T-helper 1 cell treated with Interleukin-12 subunit alpha and Interleukin-12 subunit beta and Interleukin-4 antibody, amounts not matched to agents 30 μg/mL and 1 μg/mL, for 36 hours (primary cell): ENCODE results near the gene SMKR1.

Experiments
- H3K27ac Mint-ChIP-seq: one replicate; pipeline ENCODE4 v1.8.0; 2021; ENCODE audit warnings: mild to moderate bottlenecking, mixed read lengths
- H3K27me3 Mint-ChIP-seq: one replicate; pipeline ENCODE4 v1.8.0; 2021; ENCODE audit warnings: low read depth, mixed read lengths
- H3K36me3 Mint-ChIP-seq: one replicate; pipeline ENCODE4 v1.8.0; 2021; ENCODE audit warnings: low read depth, mixed read lengths
- H3K4me1 Mint-ChIP-seq: one replicate; pipeline ENCODE4 v1.8.0; 2021; ENCODE audit warnings: low read depth, mixed read lengths
- H3K4me3 Mint-ChIP-seq: one replicate; pipeline ENCODE4 v1.8.0; 2021; ENCODE audit warnings: mild to moderate bottlenecking, moderate library complexity, mixed read lengths
- H3K9me3 Mint-ChIP-seq: one replicate; pipeline ENCODE4 v1.8.0; 2021; ENCODE audit warnings: mixed read lengths

SMKR1 gene

GRCh38 chr7:129501760-129502707 lies at the start of gene SMKR1:
TSS of gene SMKR1 (plus strand) at chr7:129502531. CDS start at chr7:129502825, 294 bp downstream.
- H3K36me3 Mint-ChIP-seq, result no peaks in the 10 kb centered on the region
- peak within 1 kb of the TSS; percentile 62 for H3K27ac Mint-ChIP-seq
- peaks cover 13% of the 10 kb centered on the region for H3K4me1 Mint-ChIP-seq
- peak within 1 kb of the TSS; percentile 81 for H3K4me3 Mint-ChIP-seq
- H3K27me3 Mint-ChIP-seq, result peaks cover 12% of the 10 kb centered on the region
- no peaks in the 10 kb centered on the region for H3K9me3 Mint-ChIP-seq

- H3K36me3 Mint-ChIP-seq, result peaks cover 53% of the 10 kb centered on the region
Measured at GRCh38 chr7:129452589-129453231, 49.6 kb upstream of the SMKR1 start.

GRCh38 chr7:129453510-129454248 lies 48.7 kb upstream of the SMKR1 start:
- Mint-ChIP-seq H3K4me3 (no peak overlapping the region), H3K27ac (peak overlapping the region; percentile 4), H3K9me3 (peaks cover 6% of the 10 kb centered on the region), H3K4me1 (peaks cover 5% of the 10 kb centered on the region), H3K27me3 (no peaks in the 10 kb centered on the region), H3K36me3 (peaks cover 47% of the 10 kb centered on the region)

More at GRCh38 chr7:129452589-129453231, 49.6 kb upstream of the SMKR1 start:
- Mint-ChIP-seq H3K27me3 (no peaks in the 10 kb centered on the region), H3K4me3 (no peak overlapping the region), H3K9me3 (peaks cover 7% of the 10 kb centered on the region), H3K4me1 (peaks cover 5% of the 10 kb centered on the region), H3K27ac (no peak overlapping the region)

GRCh38 chr7:129454249-129454551 lies 48.1 kb upstream of the SMKR1 start:
- Mint-ChIP-seq H3K27me3 (no peaks in the 10 kb centered on the region), H3K36me3 (peaks cover 45% of the 10 kb centered on the region), H3K4me1 (peaks cover 4% of the 10 kb centered on the region), H3K27ac (no peak overlapping the region), H3K9me3 (peaks cover under 1% of the 10 kb centered on the region), H3K4me3 (no peak overlapping the region)

- peaks cover under 1% of the 10 kb centered on the region for H3K4me1 Mint-ChIP-seq
- H3K36me3 Mint-ChIP-seq, result peaks cover 29% of the 10 kb centered on the region
- H3K9me3 Mint-ChIP-seq, result no peaks in the 10 kb centered on the region
- H3K27ac Mint-ChIP-seq, result no peak overlapping the region
- H3K27me3 Mint-ChIP-seq, result no peaks in the 10 kb centered on the region
- no peak overlapping the region for H3K4me3 Mint-ChIP-seq
Measured at GRCh38 chr7:129456421-129456820, 45.9 kb upstream of the SMKR1 start.

- peaks cover 22% of the 10 kb centered on the region for H3K36me3 Mint-ChIP-seq
- H3K27ac Mint-ChIP-seq, result no peak overlapping the region
- no peak overlapping the region for H3K4me3 Mint-ChIP-seq
- H3K27me3 Mint-ChIP-seq, result no peaks in the 10 kb centered on the region
- H3K4me1 Mint-ChIP-seq, result no peaks in the 10 kb centered on the region
- H3K9me3 Mint-ChIP-seq, result no peaks in the 10 kb centered on the region
Measured at GRCh38 chr7:129457101-129457500, 45.2 kb upstream of the SMKR1 start.

GRCh38 chr7:129458171-129458570 lies 44.2 kb upstream of the SMKR1 start:
- no peak overlapping the region for H3K4me3 Mint-ChIP-seq
- peaks cover 22% of the 10 kb centered on the region for H3K36me3 Mint-ChIP-seq
- H3K9me3 Mint-ChIP-seq, result no peaks in the 10 kb centered on the region
- no peak overlapping the region for H3K27ac Mint-ChIP-seq
- no peaks in the 10 kb centered on the region for H3K27me3 Mint-ChIP-seq
- H3K4me1 Mint-ChIP-seq, result no peaks in the 10 kb centered on the region

GRCh38 chr7:129461809-129462208 lies 40.5 kb upstream of the SMKR1 start:
- H3K36me3 Mint-ChIP-seq, result peaks cover 17% of the 10 kb centered on the region
- H3K4me3 Mint-ChIP-seq, result no peak overlapping the region
- H3K27me3 Mint-ChIP-seq, result no peaks in the 10 kb centered on the region

GRCh38 chr7:129462420-129462819 lies 39.9 kb upstream of the SMKR1 start:
- H3K4me3 Mint-ChIP-seq, result no peak overlapping the region
- peaks cover 18% of the 10 kb centered on the region for H3K36me3 Mint-ChIP-seq
- no peaks in the 10 kb centered on the region for H3K27me3 Mint-ChIP-seq
- no peaks in the 10 kb centered on the region for H3K4me1 Mint-ChIP-seq
- no peak overlapping the region for H3K27ac Mint-ChIP-seq
- no peaks in the 10 kb centered on the region for H3K9me3 Mint-ChIP-seq

More at GRCh38 chr7:129461809-129462208, 40.5 kb upstream of the SMKR1 start:
- Mint-ChIP-seq H3K27ac (no peak overlapping the region), H3K9me3 (no peaks in the 10 kb centered on the region), H3K4me1 (no peaks in the 10 kb centered on the region)

- Mint-ChIP-seq H3K4me1 (peaks cover 3% of the 10 kb centered on the region), H3K9me3 (no peaks in the 10 kb centered on the region), H3K27ac (no peak overlapping the region), H3K27me3 (no peaks in the 10 kb centered on the region), H3K36me3 (peaks cover 11% of the 10 kb centered on the region), H3K4me3 (no peak overlapping the region)
Measured at GRCh38 chr7:129464194-129464593, 38.1 kb upstream of the SMKR1 start.

- Mint-ChIP-seq H3K36me3 (peaks cover 11% of the 10 kb centered on the region), H3K4me1 (peaks cover 4% of the 10 kb centered on the region), H3K27ac (no peak overlapping the region), H3K9me3 (no peaks in the 10 kb centered on the region), H3K27me3 (no peaks in the 10 kb centered on the region), H3K4me3 (no peak overlapping the region)
Measured at GRCh38 chr7:129465080-129465479, 37.3 kb upstream of the SMKR1 start.

- Mint-ChIP-seq H3K4me1 (peaks cover 4% of the 10 kb centered on the region), H3K4me3 (no peak overlapping the region), H3K27me3 (no peaks in the 10 kb centered on the region), H3K36me3 (peaks cover 15% of the 10 kb centered on the region), H3K27ac (no peak overlapping the region), H3K9me3 (no peaks in the 10 kb centered on the region)
Measured at GRCh38 chr7:129466796-129467195, 35.5 kb upstream of the SMKR1 start.

- Mint-ChIP-seq H3K36me3 (peaks cover 15% of the 10 kb centered on the region), H3K27me3 (no peaks in the 10 kb centered on the region), H3K4me3 (no peak overlapping the region), H3K9me3 (no peaks in the 10 kb centered on the region), H3K27ac (no peak overlapping the region), H3K4me1 (peaks cover 4% of the 10 kb centered on the region)
Measured at GRCh38 chr7:129468087-129468486, 34.2 kb upstream of the SMKR1 start.

- Mint-ChIP-seq H3K4me1 (peaks cover 4% of the 10 kb centered on the region), H3K27me3 (no peaks in the 10 kb centered on the region), H3K36me3 (peaks cover 15% of the 10 kb centered on the region), H3K27ac (peak overlapping the region; percentile 41), H3K4me3 (no peak overlapping the region), H3K9me3 (no peaks in the 10 kb centered on the region)
Measured at GRCh38 chr7:129468547-129468946, 33.8 kb upstream of the SMKR1 start.
